ENCODE data around the gene SLC38A4. TPM values are rescaled to one million over a fixed set of nuclear protein-coding genes. Genes with fewer than 3 reads are reported as not detected.
"Not testable (repeated sequence)": the region's sequence is repeated elsewhere in the genome, so short reads cannot be mapped to it uniquely, and the experiment has no call there.

SLC38A4 gene
- polyA plus RNA-seq, 3 donors: 0.30 to 1.7 (median 1.1) TPM

DNA sequence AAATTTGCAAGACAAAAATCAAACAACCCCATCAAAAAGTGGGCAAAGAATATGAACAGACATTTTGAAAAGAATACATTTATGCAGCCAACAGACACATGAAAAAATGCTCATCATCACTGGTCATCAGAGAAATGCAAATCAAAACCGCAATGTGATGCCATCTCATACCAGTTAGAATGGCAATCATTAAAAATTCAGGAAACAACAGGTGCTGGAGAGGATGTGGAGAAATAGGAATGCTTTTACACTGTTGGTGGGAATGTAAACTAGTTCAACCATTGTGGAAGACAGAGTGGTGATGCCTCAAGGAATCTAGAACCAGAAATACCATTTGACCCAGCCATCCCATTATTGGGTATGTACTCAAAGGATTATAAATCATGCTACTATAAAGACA, 83.5 kb downstream of the SLC38A4 start:
- 90 to 100% (median 97%) methylated on average over 1 of the region's 1 CpG for WGBS, 3 donors
- H3K27ac ChIP-seq (ENCODE audit: low read depth, low read length): not testable (repeated sequence)

DNA sequence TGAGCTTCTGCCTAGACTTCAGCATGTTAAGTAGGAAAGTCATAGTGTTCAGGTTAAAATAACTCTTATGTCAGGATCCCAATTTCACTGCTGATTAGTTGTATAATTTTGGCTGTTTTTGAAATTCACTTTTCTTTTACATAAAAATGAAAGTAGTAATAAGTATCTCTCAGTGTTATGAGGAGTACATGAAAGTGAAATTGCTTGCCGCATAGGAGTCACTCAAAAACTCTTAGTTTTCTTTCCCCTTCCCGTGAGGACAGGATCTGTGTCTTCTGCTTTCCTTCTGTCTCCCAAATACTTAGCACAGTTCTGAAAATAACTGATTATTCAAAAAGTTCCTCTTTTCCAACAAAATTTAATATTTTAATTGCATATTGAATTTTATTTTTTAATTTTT, 100.5 kb downstream of the SLC38A4 start:
- 66 to 90% (median 87%) methylated on average over 2 of the region's 2 CpGs for WGBS, 3 donors

DNA sequence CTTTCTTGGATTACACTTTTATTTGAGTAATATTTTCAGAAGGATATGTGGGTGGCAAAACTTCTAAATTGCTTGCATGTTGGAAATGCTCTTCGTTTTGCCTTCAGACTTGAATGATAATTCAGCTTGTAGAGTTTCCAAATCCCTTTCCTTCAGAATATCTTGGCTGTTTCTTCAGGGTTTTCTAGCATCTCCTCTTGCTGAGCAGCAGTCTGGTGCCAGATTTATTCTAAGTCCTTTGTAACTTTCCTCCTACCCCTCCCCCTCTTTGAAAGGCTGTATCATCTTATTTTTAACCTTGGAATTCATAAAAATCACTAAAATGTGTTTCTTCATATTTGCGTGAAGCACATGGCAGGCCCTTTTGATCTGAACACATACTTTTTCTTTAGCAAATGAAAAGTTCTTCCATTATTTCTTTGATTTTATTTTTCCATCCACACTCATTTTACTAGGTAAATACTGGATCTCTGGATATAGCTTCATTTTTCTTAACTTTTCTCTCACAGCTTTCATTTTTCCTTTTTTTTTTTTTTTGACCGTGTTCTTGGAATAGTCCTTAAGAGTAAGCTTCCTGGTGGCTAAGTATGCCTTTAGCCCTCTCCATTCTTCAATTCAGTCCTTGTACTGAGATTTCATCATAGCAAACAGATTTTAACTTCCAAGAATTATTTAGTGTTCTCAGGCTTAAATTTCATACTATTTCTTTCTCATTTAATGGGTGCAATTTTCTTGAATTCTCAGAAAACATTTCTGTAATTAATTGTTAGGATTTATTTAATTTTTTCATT, 102.0 kb downstream of the SLC38A4 start:
- WGBS, 3 donors: 50 to 77% (median 58%) methylated on average over 3 of the region's 3 CpGs
- no peak overlapping the region for H3K27ac ChIP-seq (ENCODE audit: low read depth, low read length)

More for the DNA sequence above, 100.5 kb downstream of the SLC38A4 start:
- H3K27ac ChIP-seq (ENCODE audit: low read depth, low read length): no peak overlapping the region

DNA sequence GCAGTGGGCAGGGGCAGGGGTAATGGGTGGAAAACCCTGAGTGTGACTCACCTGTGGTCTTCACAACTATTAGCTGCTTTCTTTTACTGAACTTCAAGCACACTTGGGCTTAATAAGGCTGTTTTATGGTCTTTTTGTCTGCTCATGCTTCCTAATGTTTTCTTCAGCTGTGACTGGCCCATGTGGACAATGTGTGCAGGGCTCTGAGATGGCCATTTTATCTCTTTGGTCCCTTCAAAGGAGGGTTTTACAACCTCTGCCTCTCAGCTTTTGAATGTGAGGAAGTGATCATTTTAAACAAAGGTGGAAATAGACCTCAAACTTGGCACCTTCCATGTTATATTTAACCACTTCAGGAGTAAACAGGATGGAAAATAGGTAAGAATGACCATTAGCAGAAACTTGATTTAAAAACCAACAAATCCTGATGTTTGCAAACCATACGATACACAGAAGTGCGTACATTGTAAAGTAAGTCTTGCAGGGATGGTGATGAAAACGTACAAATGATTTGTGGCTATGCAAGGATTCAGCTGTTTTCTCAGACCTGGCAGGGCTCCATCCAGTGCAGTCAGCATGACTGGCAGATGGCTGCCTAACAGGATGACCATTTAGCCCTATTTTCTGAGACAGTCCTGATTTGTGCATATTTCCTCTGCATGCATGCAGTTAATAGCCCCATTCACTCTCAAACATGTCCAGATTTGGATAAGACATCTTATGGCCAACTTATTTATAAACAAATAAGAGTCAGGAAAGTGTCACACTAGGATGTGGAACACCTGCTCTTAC, 103.2 kb downstream of the SLC38A4 start:
- WGBS, 3 donors: 57 to 81% (median 68%) methylated on average over 3 of the region's 3 CpGs

DNA sequence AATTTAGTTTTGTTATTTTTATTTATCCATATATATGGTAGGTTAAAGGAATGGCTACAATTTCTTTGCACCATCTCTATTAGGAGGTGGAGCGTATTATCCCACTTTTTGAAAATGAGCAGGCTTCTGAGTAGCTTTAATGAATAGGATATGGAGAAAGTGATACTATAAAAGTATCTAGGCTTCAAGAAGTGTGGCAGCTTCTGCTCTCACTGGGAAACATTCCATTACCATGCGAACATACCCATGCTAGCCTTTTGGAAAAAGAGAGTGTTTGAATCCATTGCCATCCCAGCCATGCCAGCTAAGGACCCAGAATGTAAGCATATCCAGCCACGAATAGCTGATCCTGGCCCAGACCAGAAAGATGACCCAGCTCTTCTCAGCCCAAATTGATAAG, 107.3 kb downstream of the SLC38A4 start:
- no peak overlapping the region for H3K27ac ChIP-seq (ENCODE audit: low read depth, low read length)
- WGBS, 3 donors: 95 to 97% (median 97%) methylated on average over 3 of the region's 3 CpGs

More for the DNA sequence above, 103.2 kb downstream of the SLC38A4 start:
- H3K27ac ChIP-seq (ENCODE audit: low read depth, low read length): no peak overlapping the region

DNA sequence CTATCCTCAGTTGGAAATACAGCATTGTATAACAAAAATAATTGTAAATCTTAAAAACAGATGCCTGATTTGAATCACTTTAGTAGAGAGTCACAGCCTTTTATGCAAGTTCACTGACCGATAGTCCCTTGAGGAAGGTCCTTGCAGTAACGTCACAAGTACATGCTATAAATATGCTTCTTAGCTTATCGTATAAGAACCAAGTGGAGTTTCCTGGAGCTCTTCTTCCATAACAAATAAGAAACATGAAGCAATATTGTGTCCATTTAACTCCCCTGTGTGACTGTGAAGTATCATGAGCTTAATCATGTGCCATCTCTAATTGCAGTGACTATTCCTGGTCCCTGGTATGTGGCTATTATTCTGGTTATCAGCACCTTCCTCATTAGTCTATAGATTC, 107.9 kb downstream of the SLC38A4 start:
- 65 to 80% (median 67%) methylated on average over 3 of the region's 3 CpGs for WGBS, 3 donors
- no peak overlapping the region for H3K27ac ChIP-seq (ENCODE audit: low read depth, low read length)

DNA sequence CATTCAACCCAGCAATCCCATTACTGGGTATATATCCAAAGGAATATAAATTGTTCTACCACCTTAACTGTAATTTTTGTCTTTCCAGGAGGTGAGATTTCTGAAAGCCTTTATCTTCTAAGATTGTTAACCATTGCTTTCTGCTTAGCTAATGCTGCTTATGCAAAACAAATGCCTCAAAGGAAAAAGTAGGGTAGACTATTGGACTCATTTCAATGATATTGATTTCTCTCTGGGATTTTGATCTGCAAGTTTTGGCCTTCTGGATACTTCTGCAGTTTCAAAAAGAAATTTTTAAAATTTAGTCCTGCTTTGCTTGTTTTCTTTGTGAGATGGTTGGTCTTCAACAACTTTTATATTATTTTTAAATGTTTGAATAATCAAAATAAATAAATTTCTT, 108.6 kb downstream of the SLC38A4 start:
- H3K27ac ChIP-seq (ENCODE audit: low read depth, low read length): no peak overlapping the region

Measured in adipose tissue (tissue), 3 donors.